SW 1271 (cell line): ENCODE measurements around the gene ALK.

Experiments used
- DNase-seq, 2 experiments: peaks; one replicate each; lab custom pipeline; 2025; lab: John Stamatoyannopoulos, UW

The ALK gene

GRCh38 chr2:29575370-29575890 lies 346.0 kb downstream of the ALK start:
- no peak for DNase-seq

DNA sequence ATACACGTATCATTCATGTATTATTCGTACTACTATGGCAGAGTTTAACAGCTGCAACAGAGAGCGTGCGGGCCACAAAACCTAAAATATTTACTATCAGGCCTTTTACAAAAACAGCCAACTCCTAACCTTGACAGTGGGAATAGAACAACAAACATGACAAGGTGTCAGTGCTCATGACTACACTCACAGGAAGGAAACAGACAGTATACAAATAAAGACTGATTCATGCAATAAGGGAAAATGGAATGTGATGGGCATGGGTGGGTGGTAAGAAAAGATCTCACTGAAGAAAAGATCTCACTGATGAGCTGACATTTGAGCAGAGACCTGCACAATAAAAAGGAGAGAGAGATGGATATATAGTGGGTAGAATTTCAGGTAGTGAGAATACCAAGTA lies 347.8 kb downstream of the ALK start:
- no peak for DNase-seq

DNA sequence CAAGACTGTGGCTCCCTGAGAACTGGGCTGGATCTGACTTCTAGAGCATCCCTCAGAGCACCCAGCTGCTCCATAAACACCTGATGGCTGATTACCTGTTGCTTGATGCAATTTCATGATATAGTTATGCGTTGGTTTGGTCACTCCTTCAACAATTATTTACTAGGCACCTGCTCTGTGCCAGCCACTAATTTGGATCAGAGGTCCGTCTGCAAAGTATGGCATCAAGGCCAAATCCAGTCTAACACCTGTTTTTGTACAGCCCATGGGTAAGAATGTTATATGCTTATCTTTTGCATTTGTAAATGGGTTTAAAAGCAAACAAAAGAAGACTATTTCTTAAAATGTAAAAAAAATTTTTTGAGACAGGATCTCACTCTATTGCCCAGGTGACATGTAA lies 348.2 kb downstream of the ALK start:
- DNase-seq = no peak

DNA sequence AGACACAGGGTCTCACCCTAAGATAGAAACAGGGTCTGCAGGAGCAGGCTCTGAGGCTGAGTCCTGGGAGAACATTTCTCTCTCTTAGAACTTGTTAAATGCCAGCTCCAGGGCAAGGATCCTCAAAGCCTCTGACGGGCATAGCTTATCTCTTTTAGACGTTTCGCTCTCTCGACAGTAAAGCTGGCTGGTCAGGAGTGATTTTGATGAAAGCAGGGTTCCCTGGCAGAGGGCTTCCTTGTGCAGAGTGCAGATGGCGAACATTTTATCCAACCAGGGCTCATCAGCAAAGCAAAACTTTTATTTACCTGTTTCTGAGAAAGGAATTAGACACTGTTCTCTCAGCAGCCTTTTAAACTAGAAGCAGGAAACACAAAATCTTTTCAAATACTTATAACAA lies 350.8 kb downstream of the ALK start:
- DNase-seq = no peak

- DNase-seq = no peak
Measured at GRCh38 chr2:29567906-29568520, 353.4 kb downstream of the ALK start.

GRCh38 chr2:29563697-29564096 lies 357.7 kb downstream of the ALK start:
- DNase-seq = no peak

GRCh38 chr2:29562896-29563295 lies 358.5 kb downstream of the ALK start:
- DNase-seq = no peak

- DNase-seq = no peak
Measured at GRCh38 chr2:29562319-29562718, 359.1 kb downstream of the ALK start.

DNA sequence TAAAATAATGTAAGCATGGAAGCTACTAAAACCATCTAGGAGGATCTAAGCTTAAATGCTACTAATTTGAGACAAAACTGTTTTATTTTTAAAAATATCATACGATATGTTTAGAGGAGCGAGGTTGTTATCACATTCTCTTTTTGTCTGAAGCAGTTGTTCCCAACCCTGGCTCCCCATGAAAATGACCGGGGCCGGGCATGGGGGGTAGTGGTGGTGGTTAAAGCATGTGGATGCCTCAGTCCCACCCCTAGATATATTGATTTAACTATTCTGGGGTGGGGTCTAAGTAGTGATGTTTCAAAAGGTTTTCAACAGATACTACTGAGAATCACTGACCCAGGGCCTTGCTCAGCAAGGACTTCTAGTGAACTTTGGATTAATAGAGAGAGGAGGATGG lies 359.8 kb downstream of the ALK start:
- no peak for DNase-seq

GRCh38 chr2:29561181-29561580 lies 360.2 kb downstream of the ALK start:
- no peak for DNase-seq

GRCh38 chr2:29560566-29560965 lies 360.8 kb downstream of the ALK start:
- no peak for DNase-seq

GRCh38 chr2:29560030-29560429 lies 361.4 kb downstream of the ALK start:
- no peak for DNase-seq

GRCh38 chr2:29559578-29559977 lies 361.8 kb downstream of the ALK start:
- no peak for DNase-seq

DNA sequence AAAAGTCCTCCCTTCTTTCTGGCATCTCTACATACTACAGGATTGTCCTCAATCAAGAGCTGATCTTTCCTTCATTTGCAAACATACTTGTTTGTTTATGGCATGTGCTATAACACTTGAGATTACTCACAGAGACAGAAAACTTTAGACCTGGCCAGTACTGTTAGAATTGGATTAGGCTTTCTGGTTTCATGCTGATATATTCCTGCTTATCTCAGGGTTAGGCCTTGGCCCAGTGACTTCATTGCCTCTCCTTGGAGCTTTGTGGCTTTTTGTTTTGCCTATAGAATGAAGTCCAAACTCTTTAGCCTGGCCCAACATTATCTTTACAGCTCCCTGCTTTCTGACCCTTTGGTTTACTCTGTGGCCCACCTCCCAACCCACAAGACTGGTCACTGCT lies 363.3 kb downstream of the ALK start:
- DNase-seq = no peak

- DNase-seq = no peak
Measured at GRCh38 chr2:29557268-29557667, 364.1 kb downstream of the ALK start.

GRCh38 chr2:29549069-29549380 lies 372.4 kb downstream of the ALK start:
- no peak for DNase-seq

- DNase-seq = no peak
Measured at GRCh38 chr2:29544917-29545316, 376.5 kb downstream of the ALK start.

- no peak for DNase-seq
Measured at GRCh38 chr2:29544031-29544430, 377.4 kb downstream of the ALK start.

DNA sequence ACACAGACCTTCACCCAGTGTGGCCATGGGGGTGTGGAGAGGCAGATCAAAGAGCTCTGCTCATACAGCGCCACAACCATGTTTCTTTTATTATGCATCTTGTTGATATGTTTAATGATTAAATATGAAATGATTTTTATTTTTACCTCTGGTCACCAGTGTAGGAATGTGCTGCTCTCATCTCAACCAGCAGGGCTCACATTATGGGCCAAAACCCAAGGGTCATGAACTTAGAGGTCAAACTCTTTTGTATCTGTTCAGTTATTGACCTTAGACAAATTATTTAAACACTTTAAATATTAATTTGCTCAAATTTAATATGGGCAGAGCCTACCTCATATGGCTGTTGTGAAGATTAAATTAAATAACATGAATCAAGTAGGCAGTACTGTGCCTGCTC lies 386.2 kb downstream of the ALK start:
- no peak for DNase-seq

DNA sequence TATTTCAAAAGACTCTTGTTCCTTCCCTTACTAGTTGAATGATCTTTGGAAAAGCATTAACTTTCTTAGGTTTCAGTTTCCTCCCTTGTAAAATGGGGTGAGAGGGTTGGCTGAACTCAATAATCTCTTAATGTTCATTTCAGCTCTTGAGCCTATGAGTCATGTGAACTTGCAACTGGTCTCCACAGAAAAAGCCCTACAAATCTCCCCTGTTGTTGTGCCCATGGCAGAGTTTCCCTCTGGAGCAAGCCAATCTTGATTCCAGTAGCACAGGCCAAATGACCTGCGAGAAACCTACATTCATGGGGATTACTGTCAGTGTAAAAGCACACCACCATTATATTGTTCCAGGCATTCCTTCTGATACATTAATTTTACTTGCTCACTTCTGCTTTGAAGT lies 388.9 kb downstream of the ALK start:
- no peak for DNase-seq

GRCh38 chr2:29531626-29532025 lies 389.8 kb downstream of the ALK start:
- DNase-seq = no peak

DNA sequence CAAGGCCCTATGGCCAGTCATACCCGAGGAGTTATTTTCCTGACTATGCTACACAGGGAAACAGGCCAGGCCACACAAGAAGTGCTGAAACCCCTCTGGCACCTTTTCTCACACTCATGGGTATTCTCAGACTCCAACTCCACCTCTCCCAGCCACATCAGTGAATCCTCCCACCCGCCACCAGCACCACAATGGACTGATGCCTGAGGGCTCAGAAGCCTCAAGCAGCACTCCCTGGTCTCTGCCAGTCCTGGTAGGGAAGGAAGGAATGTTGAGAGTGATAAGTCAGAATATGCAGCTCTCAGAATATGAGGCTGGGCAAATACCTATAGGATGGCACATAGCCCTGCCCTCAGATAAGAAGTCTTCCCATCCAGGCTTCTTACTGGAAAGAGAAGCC lies 391.1 kb downstream of the ALK start:
- no peak for DNase-seq

DNA sequence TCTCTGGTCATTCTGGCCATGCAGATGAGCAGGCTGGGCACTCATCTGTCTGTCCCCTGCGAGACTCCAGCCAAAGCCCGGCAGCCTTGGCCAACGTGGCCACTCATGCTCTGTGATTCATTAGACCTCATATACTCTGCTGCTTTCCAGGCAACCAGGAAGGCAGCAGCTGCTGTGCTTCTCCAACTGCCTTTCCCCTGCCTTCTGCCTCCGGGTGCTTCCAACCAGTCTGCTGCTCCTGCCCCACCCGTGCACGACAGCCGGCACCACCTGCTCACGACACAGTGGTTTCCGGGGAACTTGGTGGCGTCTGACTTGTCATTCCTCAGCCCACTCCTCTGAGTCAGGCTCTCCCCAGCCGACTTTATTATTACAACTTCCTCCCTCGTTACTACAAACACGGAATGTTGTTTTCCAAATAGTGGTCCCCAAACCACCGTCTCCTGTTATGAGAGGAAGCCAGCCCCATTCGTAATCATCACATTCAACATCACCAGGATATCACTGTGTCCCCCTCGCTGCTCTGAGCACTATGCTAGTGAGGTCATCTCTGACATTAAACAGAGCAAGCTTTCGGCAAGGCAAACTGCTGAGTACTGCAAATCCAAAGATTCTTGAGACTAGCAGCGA lies 392.4 kb downstream of the ALK start:
- no peak for DNase-seq

- no peak for DNase-seq
Measured at GRCh38 chr2:29528371-29528770, 393.0 kb downstream of the ALK start.
